Endodermal cell (in vitro differentiated cells): ENCODE results near the gene WFDC10B. TPM values are rescaled to one million over a fixed set of nuclear protein-coding genes. Genes with fewer than 3 reads are reported as not detected.

Source experiments
- DNase-seq: peaks from one replicate; pipeline ENCODE4 v3.0.0-alpha.2; 2017
- H3K27ac ChIP-seq: 2 replicates; pipeline ENCODE4 v1.5.1; 2013; ENCODE audit warnings: mild to moderate bottlenecking, low read depth, low read length, moderate library complexity
- H3K27me3 ChIP-seq: 2 replicates; pipeline ENCODE4 v1.6.1; 2013; ENCODE audit warnings: mild to moderate bottlenecking, low read length, moderate library complexity; ENCODE audit not compliant: insufficient read depth, control insufficient read depth, poor library complexity, severe bottlenecking
- H3K36me3 ChIP-seq: 2 replicates; pipeline ENCODE4 v1.7.0; 2013; ENCODE audit warnings: mild to moderate bottlenecking, low read length, moderate library complexity; ENCODE audit not compliant: control insufficient read depth, insufficient read depth
- H3K4me1 ChIP-seq: one replicate; pipeline ENCODE4 v1.7.0; 2013; ENCODE audit warnings: low read length; ENCODE audit not compliant: control insufficient read depth, insufficient read depth
- H3K4me3 ChIP-seq: 2 replicates; pipeline ENCODE4 v1.5.1; 2013; ENCODE audit warnings: mild to moderate bottlenecking, low read length, moderate library complexity
- H3K9ac ChIP-seq: 2 replicates; pipeline ENCODE4 v1.6.1; 2013; ENCODE audit warnings: mild to moderate bottlenecking, low read length, moderate library complexity; ENCODE audit not compliant: poor library complexity, severe bottlenecking; ENCODE audit errors: extremely low read depth
- H3K9me3 ChIP-seq: 2 replicates; pipeline ENCODE4 v1.6.1; 2013; ENCODE audit warnings: mild to moderate bottlenecking, low read length, moderate library complexity; ENCODE audit not compliant: control insufficient read depth
- H3K27ac Mint-ChIP-seq: 2 replicates; pipeline ENCODE4 v1.8.0; 2020; ENCODE audit warnings: mixed read lengths
- H3K27me3 Mint-ChIP-seq: 2 replicates; pipeline ENCODE4 v1.8.0; 2021; ENCODE audit warnings: mild to moderate bottlenecking, mixed read lengths; ENCODE audit not compliant: insufficient read depth
- H3K36me3 Mint-ChIP-seq: 2 replicates; pipeline ENCODE4 v1.8.0; 2020; ENCODE audit warnings: low read depth, mixed read lengths
- H3K4me1 Mint-ChIP-seq: 2 replicates; pipeline ENCODE4 v1.8.0; 2020; ENCODE audit warnings: mixed read lengths
- H3K4me3 Mint-ChIP-seq: 2 replicates; pipeline ENCODE4 v1.8.0; 2020; ENCODE audit warnings: mild to moderate bottlenecking, moderate library complexity, mixed read lengths
- H3K9me3 Mint-ChIP-seq: 2 replicates; pipeline ENCODE4 v1.8.0; 2020; ENCODE audit warnings: mild to moderate bottlenecking, mixed read lengths
- CTCF ChIP-seq: fragments of 200-600 bp; sonication (generic); conservative IDR thresholded peaks from 2 replicates; pipeline ENCODE4 v1.5.0; 2021; ENCODE audit warnings: antibody characterized with exemption, mild to moderate bottlenecking
- WGBS, 2 experiments: methylation state at CpG; one replicate each; pipeline versions ENCODE4 v1.1.5 to v1.1.7; 2013; ENCODE audit warnings: missing lambda C conversion rate in 2 of 2, mixed read lengths in 1 of 2; ENCODE audit not compliant: insufficient coverage in 1 of 2, insufficient read length in 1 of 2; 5-methylcytosine and 5-hydroxymethylcytosine counted together
- microRNA-seq: library from miRNA; unstranded; fragments of <30 nt; microRNA quantifications from one replicate; pipeline ENCODE4 v1.2.0, GENCODE V29; 2020; ENCODE audit warnings: borderline microRNAs expressed
- total RNA-seq, 2 donors: library from RNA; stranded (reverse); fragmentation: NEBNext Ultra II Directional in 1 of 2; extraction: Animal tissue kit (Norgen Biotek cat#: 25700) in 1 of 2; gene quantifications; 2 replicates in 1 of 2; 3 replicates in 1 of 2; pipeline ENCODE4 v1.2.1, GENCODE V29; 2021

WFDC10B gene
- total RNA-seq, 2 donors from 2014 or later: not detected

DNA sequence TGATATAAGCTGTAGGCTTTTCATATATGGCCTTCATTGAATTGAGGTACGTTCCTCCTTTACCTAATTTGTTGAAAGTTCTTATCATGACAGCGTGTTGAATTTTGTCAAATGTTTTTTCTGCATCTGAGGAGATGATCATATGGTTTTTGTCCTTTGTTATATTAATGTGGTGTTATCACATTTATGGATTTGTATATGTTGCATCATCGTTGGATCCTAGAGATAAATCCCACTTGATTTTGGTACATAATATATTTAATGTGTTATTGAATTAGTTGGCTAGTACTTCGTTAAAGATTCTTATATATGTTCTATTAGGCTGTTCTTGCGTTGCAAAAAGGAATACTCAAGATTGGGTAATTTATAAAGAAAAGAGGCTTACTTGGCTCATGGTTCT lies 65.1 kb downstream of the WFDC10B start:
- no peaks in the 10 kb centered on the region for H3K27me3 Mint-ChIP-seq
- Histone ChIP-seq H3K27me3 (no peaks in the 10 kb centered on the region), H3K4me1 (no peaks in the 10 kb centered on the region), H3K36me3 (no peaks in the 10 kb centered on the region), H3K27ac (no peak overlapping the region), H3K9ac (no peak overlapping the region), H3K4me3 (no peak overlapping the region), H3K9me3 (no peaks in the 10 kb centered on the region)
- no peaks in the 10 kb centered on the region for H3K36me3 Mint-ChIP-seq
- H3K9me3 Mint-ChIP-seq: peaks cover 2% of the 10 kb centered on the region
- no peak for TF ChIP-seq CTCF
- WGBS, 2 experiments: 91 to 97% methylated on average over 4 to 5 of the region's 5 CpGs
- H3K4me1 Mint-ChIP-seq: no peaks in the 10 kb centered on the region
- no peak overlapping the region for H3K27ac Mint-ChIP-seq
- DNase-seq: no peak
- H3K4me3 Mint-ChIP-seq: no peak overlapping the region

DNA sequence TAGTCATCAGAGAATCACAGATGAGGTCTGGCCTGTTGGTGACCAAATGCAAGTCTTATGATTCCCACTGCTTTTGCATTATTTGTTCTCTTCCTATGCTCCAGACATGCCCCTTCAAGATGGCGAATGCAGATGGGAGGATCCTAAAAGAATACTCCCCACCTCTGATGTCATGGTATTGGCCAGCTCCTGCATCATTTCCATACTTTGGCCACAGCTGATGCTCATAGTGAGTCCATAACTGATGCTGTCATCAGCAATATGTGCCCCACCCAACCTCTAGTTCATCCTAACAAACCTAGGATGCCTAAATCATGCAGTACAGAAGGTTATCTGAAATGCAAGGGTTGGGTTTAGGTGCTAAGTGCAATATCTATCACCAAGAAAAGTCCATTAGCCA lies 68.3 kb downstream of the WFDC10B start:
- TF ChIP-seq CTCF: no peak
- H3K36me3 Mint-ChIP-seq: no peaks in the 10 kb centered on the region
- no peaks in the 10 kb centered on the region for H3K4me1 ChIP-seq
- H3K27ac ChIP-seq: no peak overlapping the region
- H3K4me1 Mint-ChIP-seq: no peaks in the 10 kb centered on the region
- no peaks in the 10 kb centered on the region for H3K9me3 Mint-ChIP-seq
- peaks cover under 1% of the 10 kb centered on the region for H3K27me3 Mint-ChIP-seq
- H3K4me3 Mint-ChIP-seq: no peak overlapping the region
- no peak for DNase-seq
- WGBS, 2 experiments: 92 to 100% methylated on average over 1 of the region's 1 CpG
- no peak overlapping the region for H3K9ac ChIP-seq
- no peak overlapping the region for H3K4me3 ChIP-seq
- no peaks in the 10 kb centered on the region for H3K9me3 ChIP-seq
- no peaks in the 10 kb centered on the region for H3K36me3 ChIP-seq
- no peaks in the 10 kb centered on the region for H3K27me3 ChIP-seq
- no peak overlapping the region for H3K27ac Mint-ChIP-seq

Small RNA genes lying within 50 kb of the gene (microRNA-seq; reads per million reads assigned to microRNA genes)
- 1.2 reads per million for gene MIR3617

Other genes starting within 250 kb of the WFDC10B start
- gene WFDC2, start 235.3 kb downstream of the WFDC10B start, total RNA-seq: 100 to 1,000 TPM; 304 to 580 TPM
- gene SPINT3, start 189.4 kb downstream of the WFDC10B start, total RNA-seq: not detected
- not detected for gene WFDC6, start 165.5 kb downstream of the WFDC10B start, total RNA-seq
- gene EPPIN, start 157.6 kb downstream of the WFDC10B start, total RNA-seq: under 1 TPM in 1 of 2 donors, not detected in 1; 0.18 TPM
- gene WFDC8, start 125.7 kb downstream of the WFDC10B start, total RNA-seq: not detected
- not detected for gene WFDC10A, start 75.3 kb downstream of the WFDC10B start, total RNA-seq
- gene WFDC9, start 73.7 kb downstream of the WFDC10B start, total RNA-seq: not detected
- not detected for gene WFDC11, start 34.8 kb downstream of the WFDC10B start, total RNA-seq
- gene WFDC13, start 3.0 kb downstream of the WFDC10B start, total RNA-seq: not detected
- not detected for gene SPINT4, start 17.3 kb upstream of the WFDC10B start, total RNA-seq
- gene WFDC3, start 86.9 kb upstream of the WFDC10B start, total RNA-seq: under 1 TPM in 1 of 2 donors, not detected in 1; 0.66 TPM
- gene DNTTIP1, start 86.9 kb upstream of the WFDC10B start, total RNA-seq: 10 to 100 TPM; 31.5 to 36.1 TPM
- gene UBE2C, start 107.6 kb upstream of the WFDC10B start, total RNA-seq: 100 to 1,000 TPM; 139 to 216 TPM
- gene TNNC2, start 122.3 kb upstream of the WFDC10B start, total RNA-seq: under 1 TPM in 1 of 2 donors, not detected in 1; 0.51 TPM
- 10 to 100 TPM; 18.0 to 18.8 TPM for gene SNX21, start 128.8 kb upstream of the WFDC10B start, total RNA-seq
- 10 to 100 TPM; 24.3 to 27.9 TPM for gene ACOT8, start 152.4 kb upstream of the WFDC10B start, total RNA-seq
- gene ZSWIM3, start 152.6 kb upstream of the WFDC10B start, total RNA-seq: 1 to 10 TPM; 2.1 to 4.6 TPM
- gene ZSWIM1, start 176.2 kb upstream of the WFDC10B start, total RNA-seq: 10 to 100 TPM; 11.6 to 12.5 TPM
- gene SPATA25, start 182.6 kb upstream of the WFDC10B start, total RNA-seq: 1 to 10 TPM; 2.2 to 2.6 TPM
- 1 to 10 TPM; 4.4 to 6.4 TPM for gene NEURL2, start 186.2 kb upstream of the WFDC10B start, total RNA-seq
- gene CTSA, start 186.3 kb upstream of the WFDC10B start, total RNA-seq: 10 to 100 TPM; 70.7 to 84.8 TPM
- 100 to 1,000 TPM in 1 of 2 donors, 10 to 100 TPM in 1; 92.1 to 123 TPM for gene PLTP, start 207.1 kb upstream of the WFDC10B start, total RNA-seq
- gene PCIF1, start 229.7 kb upstream of the WFDC10B start, total RNA-seq: 10 to 100 TPM; 22.0 to 34.5 TPM